Osteoblast (primary cell): ENCODE data around the gene ANKRD50. TPM values are rescaled to one million over a fixed set of nuclear protein-coding genes. Genes with fewer than 3 reads are reported as not detected.

Experiments
- DNase-seq: peaks from one replicate; pipeline ENCODE4 v3.0.0; 2011; ENCODE audit warnings: low spot score, mixed read lengths; ENCODE audit not compliant: insufficient read length; ENCODE audit errors: missing footprints
- H2AFZ ChIP-seq: 2 replicates; pipeline ENCODE4 v1.6.0; 2011; ENCODE audit warnings: mild to moderate bottlenecking, low read length
- H3K27ac ChIP-seq: 2 replicates; pipeline ENCODE4 v1.5.1; 2011; ENCODE audit warnings: mild to moderate bottlenecking, low read depth, low read length, moderate library complexity
- H3K27me3 ChIP-seq: 2 replicates; pipeline ENCODE4 v1.6.0; 2012; ENCODE audit warnings: mild to moderate bottlenecking, control low read depth, inconsistent platforms, low read length, moderate library complexity; ENCODE audit not compliant: insufficient read depth
- H3K36me3 ChIP-seq: 2 replicates; pipeline ENCODE4 v1.5.1; 2011; ENCODE audit warnings: mild to moderate bottlenecking, low read length, control low read depth, moderate library complexity; ENCODE audit not compliant: insufficient read depth
- H3K4me1 ChIP-seq: 2 replicates; pipeline ENCODE4 v1.5.1; 2011; ENCODE audit warnings: mild to moderate bottlenecking, low read length, control low read depth, moderate library complexity; ENCODE audit not compliant: insufficient read depth
- H3K4me2 ChIP-seq: 2 replicates; pipeline ENCODE4 v1.6.0; 2011; ENCODE audit warnings: mild to moderate bottlenecking, low read length; ENCODE audit not compliant: insufficient read depth
- H3K4me3 ChIP-seq: fragments of 200-600 bp; sonication (generic); 3 replicates; pipeline ENCODE4 v1.5.1; 2012; ENCODE audit warnings: mild to moderate bottlenecking, low read length, inconsistent platforms; ENCODE audit not compliant: insufficient read depth
- H3K79me2 ChIP-seq: 2 replicates; pipeline ENCODE4 v1.6.0; 2012; ENCODE audit warnings: mild to moderate bottlenecking, low read length, control low read depth, inconsistent platforms; ENCODE audit not compliant: insufficient read depth
- H3K9me3 ChIP-seq: 2 replicates; pipeline ENCODE4 v1.5.1; 2011; ENCODE audit warnings: low read depth, low read length, control low read depth
- H4K20me1 ChIP-seq: 2 replicates; pipeline ENCODE4 v1.6.0; 2012; ENCODE audit warnings: mild to moderate bottlenecking, low read length, control low read depth; ENCODE audit not compliant: insufficient read depth
- CTCF ChIP-seq: IDR thresholded peaks from 2 replicates; pipeline ENCODE4 v1.5.1; 2011; ENCODE audit warnings: mild to moderate bottlenecking, low read depth, low read length, moderate library complexity; ENCODE audit errors: extremely low read depth
- total RNA-seq: library from RNA; depleted of rRNA; stranded (reverse); fragments of >200 nt; gene quantifications from 2 replicates; pipeline ENCODE4 v1.2.3, GENCODE V29; 2012

The ANKRD50 gene
- total RNA-seq, 1 donor, result 27.5 TPM

DNA sequence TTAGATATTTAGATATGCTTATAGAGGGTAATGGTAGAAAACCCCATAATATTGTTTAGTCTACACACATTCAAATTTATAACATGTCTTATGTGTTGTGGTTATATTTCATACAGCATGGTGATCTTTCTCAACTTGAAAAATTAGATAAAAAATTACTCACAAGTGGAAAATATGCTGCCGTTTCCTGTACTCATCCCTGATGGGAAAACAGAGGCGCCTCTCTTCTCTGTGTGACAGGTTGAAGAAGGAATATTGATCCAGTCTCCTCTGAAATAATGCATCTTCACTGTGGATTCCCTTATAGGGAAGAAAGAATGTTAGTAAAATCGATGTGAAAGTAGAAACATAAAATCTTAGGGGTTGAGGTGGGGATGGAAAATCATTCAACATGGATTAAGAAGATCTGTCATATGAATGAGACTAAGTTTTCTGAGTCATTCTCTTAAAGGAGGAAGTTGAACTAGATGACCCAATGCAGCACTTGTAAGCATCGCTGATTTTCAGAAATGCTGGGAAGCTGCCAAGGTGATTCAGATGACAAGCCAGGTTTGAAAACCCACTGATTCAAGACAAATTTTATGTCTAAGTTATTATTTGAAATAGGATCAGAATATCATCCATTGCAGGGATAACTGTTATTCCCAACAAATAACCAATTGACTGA is 70.7 kb downstream of the ANKRD50 start:
- Histone ChIP-seq H3K79me2 (no peaks in the 10 kb centered on the region), H4K20me1 (no peaks in the 10 kb centered on the region), H3K4me3 (no peak overlapping the region), H3K4me2 (peak overlapping the region; percentile 6), H3K27ac (no peak overlapping the region), H2AFZ (no peak overlapping the region), H3K36me3 (peaks cover 3% of the 10 kb centered on the region), H3K9me3 (no peaks in the 10 kb centered on the region), H3K27me3 (no peaks in the 10 kb centered on the region), H3K4me1 (peaks cover 8% of the 10 kb centered on the region)
- no peak for TF ChIP-seq CTCF
- no peak for DNase-seq

GRCh38 chr4:124640022-124640730 is 72.4 kb downstream of the ANKRD50 start:
- peaks cover 8% of the 10 kb centered on the region for H3K4me1 ChIP-seq
- H3K9me3 ChIP-seq, result no peaks in the 10 kb centered on the region
- H3K4me2 ChIP-seq, result no peak overlapping the region
- no peak overlapping the region for H3K4me3 ChIP-seq
- H3K27ac ChIP-seq, result no peak overlapping the region
- no peak for TF ChIP-seq CTCF
- DNase-seq, result no peak
- no peaks in the 10 kb centered on the region for H3K79me2 ChIP-seq
- peaks cover 3% of the 10 kb centered on the region for H3K36me3 ChIP-seq
- no peaks in the 10 kb centered on the region for H3K27me3 ChIP-seq
- H2AFZ ChIP-seq, result no peak overlapping the region
- H4K20me1 ChIP-seq, result no peaks in the 10 kb centered on the region

- H3K36me3 ChIP-seq, result peaks cover 3% of the 10 kb centered on the region
- DNase-seq, result no peak
- peaks cover 7% of the 10 kb centered on the region for H3K4me1 ChIP-seq
These were observed 75.2 kb downstream of the ANKRD50 start for GRCh38 chr4:124637321-124637720.

More at GRCh38 chr4:124637321-124637720, 75.2 kb downstream of the ANKRD50 start:
- H4K20me1 ChIP-seq, result no peaks in the 10 kb centered on the region
- H2AFZ ChIP-seq, result no peak overlapping the region
- no peak for TF ChIP-seq CTCF
- no peaks in the 10 kb centered on the region for H3K27me3 ChIP-seq
- no peak overlapping the region for H3K4me2 ChIP-seq
- no peak overlapping the region for H3K27ac ChIP-seq
- no peaks in the 10 kb centered on the region for H3K79me2 ChIP-seq
- no peaks in the 10 kb centered on the region for H3K9me3 ChIP-seq
- no peak overlapping the region for H3K4me3 ChIP-seq
